Retinal pigment epithelial cell (primary cell): ENCODE results near the gene MPND.
A peak's percentile ranks its signal among the peaks of the same experiment; 100 is the strongest.

Experiments
- DNase-seq: peaks from one replicate; pipeline ENCODE4 v3.0.0-alpha.2; 2010; ENCODE audit warnings: low read depth
- H3K4me3 ChIP-seq: 2 replicates; pipeline ENCODE4 v1.5.1; 2011; ENCODE audit warnings: mild to moderate bottlenecking, low read length, control low read depth, moderate library complexity
- TF ChIP-seq, protein P1 (sequence below): conservative IDR thresholded peaks from 2 replicates; pipeline ENCODE4 v1.5.1; 2011; ENCODE audit warnings: low read depth, low read length, control low read depth, inconsistent platforms

MPND gene

DNA sequence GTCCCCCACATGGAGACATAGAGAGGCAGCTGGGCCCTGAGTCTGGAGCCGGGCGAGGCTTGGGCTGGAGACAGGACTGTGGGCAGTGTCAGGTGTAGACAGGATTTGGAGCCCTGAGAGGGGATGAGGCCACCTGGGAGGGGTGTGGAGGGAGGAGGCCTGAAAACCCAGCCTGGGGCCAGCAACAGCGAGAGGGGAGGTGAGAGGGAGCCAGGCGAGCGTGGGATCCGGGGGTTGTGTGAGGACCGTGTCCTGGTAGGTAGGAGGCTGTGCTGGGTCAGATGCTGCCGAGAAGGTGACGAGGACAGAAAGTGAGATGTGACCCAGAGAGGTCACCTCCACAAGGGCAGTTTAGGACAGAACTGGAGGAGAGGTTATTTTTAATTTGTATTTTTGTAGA is 7.4 kb downstream of the MPND start:
- TF ChIP-seq, protein P1, sequence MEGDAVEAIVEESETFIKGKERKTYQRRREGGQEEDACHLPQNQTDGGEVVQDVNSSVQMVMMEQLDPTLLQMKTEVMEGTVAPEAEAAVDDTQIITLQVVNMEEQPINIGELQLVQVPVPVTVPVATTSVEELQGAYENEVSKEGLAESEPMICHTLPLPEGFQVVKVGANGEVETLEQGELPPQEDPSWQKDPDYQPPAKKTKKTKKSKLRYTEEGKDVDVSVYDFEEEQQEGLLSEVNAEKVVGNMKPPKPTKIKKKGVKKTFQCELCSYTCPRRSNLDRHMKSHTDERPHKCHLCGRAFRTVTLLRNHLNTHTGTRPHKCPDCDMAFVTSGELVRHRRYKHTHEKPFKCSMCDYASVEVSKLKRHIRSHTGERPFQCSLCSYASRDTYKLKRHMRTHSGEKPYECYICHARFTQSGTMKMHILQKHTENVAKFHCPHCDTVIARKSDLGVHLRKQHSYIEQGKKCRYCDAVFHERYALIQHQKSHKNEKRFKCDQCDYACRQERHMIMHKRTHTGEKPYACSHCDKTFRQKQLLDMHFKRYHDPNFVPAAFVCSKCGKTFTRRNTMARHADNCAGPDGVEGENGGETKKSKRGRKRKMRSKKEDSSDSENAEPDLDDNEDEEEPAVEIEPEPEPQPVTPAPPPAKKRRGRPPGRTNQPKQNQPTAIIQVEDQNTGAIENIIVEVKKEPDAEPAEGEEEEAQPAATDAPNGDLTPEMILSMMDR, result no peak
- H3K4me3 ChIP-seq, result no peak overlapping the region
- no peak for DNase-seq

DNA sequence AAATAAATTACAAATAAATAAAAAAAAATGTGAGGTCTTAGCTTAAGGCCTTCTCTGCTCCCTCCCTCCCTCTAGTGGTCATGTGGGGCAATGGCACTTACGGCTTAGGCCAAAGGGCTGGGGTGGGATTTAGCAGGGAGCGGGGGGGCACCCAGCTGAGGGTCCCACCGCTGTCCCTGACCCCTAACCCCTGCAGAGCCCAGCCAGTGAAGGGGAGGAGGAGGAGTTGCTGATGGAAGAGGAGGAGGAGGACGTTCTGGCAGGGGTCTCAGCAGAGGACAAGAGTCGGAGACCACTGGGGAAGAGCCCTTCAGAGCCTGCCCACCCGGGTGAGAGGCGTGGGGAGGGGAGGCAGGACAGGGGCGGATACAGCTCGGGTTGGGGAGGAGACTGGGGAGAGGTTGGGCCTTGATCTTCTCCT is 9.3 kb downstream of the MPND start:
- no peak for DNase-seq
- TF ChIP-seq, protein P1, result peak; percentile 94
- no peak overlapping the region for H3K4me3 ChIP-seq

DNA sequence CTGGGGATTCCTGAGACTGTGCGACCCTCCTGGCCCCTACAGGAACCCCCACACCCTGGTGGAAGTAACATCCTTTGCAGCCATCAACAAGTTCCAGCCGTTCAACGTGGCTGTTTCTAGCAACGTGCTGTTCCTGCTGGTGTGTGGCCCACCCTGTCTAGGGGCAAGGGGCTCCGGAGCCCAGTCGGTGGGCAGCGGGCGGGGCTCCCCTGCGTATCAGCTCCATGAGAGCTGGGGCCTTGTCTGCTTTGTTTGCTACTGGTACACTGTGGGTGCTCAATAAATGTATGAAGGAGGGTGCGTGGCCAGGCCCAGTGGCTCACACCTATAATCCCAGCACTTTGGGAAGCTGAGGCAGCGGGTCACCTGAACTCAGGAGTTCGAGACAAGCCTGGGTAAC is 10.9 kb downstream of the MPND start:
- DNase-seq, result no peak
- no peak overlapping the region for H3K4me3 ChIP-seq
- TF ChIP-seq, protein P1, result no peak

DNA sequence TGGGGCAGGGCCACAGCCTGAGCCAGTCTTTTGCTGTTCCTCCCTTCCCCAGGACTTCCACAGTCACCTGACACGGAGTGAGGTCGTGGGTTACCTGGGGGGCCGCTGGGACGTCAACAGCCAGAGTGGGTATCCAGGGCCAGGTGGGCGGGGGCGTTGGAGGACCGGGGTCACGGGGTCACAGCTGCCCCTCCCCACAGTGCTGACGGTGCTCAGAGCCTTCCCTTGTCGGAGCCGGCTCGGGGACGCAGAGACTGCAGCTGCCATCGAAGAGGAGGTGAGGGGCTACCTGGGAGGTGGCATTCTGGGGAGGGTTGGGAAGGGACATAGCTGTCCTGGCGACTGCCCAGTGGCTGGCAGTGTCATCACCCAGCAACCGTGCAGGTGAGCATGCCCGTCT is 11.5 kb downstream of the MPND start:
- TF ChIP-seq, protein P1, result no peak
- no peak overlapping the region for H3K4me3 ChIP-seq
- no peak for DNase-seq

DNA sequence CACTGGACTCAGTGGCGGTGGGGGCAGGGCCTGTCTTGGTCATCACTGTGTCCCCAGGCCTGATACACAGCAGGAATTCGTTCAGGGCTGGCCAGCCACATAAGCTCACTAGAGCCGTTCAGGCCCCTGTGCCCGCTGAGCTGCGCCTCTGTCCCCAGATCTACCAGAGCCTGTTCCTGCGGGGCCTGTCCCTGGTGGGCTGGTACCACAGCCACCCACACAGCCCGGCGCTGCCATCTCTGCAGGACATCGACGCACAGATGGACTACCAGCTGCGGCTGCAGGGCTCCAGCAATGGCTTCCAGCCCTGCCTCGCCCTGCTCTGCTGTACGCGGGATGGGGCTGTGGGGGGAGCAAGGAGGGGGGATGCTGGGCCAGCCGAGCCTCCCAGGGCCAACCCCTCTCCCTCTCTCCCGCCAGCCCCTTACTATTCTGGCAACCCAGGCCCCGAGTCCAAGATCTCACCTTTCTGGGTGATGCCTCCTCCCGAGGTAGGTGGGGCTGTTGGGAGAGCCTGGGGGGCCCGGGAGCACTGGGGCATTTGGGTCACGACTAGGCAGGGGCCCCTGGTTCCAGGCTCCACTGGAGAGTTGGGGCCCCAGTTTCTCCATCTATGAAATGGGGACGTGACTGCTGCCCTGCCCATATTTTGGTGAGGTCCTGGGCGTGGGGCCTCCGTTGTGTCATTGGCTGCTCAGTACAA is 13.9 kb downstream of the MPND start:
- no peak overlapping the region for H3K4me3 ChIP-seq
- TF ChIP-seq, protein P1, result no peak
- no peak for DNase-seq

DNA sequence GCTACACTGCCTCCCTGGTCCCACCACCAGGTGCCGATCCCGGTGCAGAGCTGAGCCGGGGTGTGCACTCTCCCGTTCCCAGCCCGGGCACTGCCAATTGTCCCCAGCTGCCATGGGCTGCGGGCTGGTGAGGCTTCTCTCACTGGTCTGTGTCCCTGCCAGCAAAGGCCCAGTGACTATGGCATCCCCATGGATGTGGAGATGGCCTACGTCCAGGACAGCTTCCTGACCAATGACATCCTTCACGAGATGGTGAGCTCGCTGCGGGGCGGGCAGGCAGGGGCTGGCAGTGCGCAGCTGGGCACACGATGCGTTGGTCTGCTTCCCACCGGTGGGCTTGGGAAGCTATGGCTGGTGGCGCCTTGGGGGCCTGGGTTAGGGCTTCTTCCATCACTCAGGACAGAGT is 14.6 kb downstream of the MPND start:
- no peak overlapping the region for H3K4me3 ChIP-seq
- TF ChIP-seq, protein P1, result no peak
- DNase-seq, result no peak
